IMR-90 (cell line): ENCODE results near the gene NADSYN1.

Source experiments
- BHLHE40 ChIP-seq: fragments of 150-350 bp; IDR thresholded peaks from 2 replicates; pipeline ENCODE4 v1.6.1; 2016; ENCODE audit warnings: mild to moderate bottlenecking, low read depth, low read length
- CEBPB ChIP-seq: IDR thresholded peaks from 2 replicates; pipeline ENCODE4 v1.6.1; 2012; ENCODE audit warnings: low read depth, low read length, improper control_type of control experiment
- CHD1 ChIP-seq: IDR thresholded peaks from 2 replicates; pipeline ENCODE4 v1.6.1; 2012; ENCODE audit warnings: low read depth, low read length, improper control_type of control experiment
- CTCF ChIP-seq: conservative IDR thresholded peaks from 2 replicates; pipeline ENCODE4 v1.5.1; 2012; ENCODE audit warnings: mild to moderate bottlenecking, low read depth, low read length, improper control_type of control experiment
- ELK1 ChIP-seq: fragments of 150-350 bp; IDR thresholded peaks from 2 replicates; pipeline ENCODE4 v1.6.1; 2016; ENCODE audit warnings: low read depth, mild to moderate bottlenecking, low read length, moderate library complexity, borderline replicate concordance
- MAZ ChIP-seq: IDR thresholded peaks from 2 replicates; pipeline ENCODE4 v1.6.1; 2012; ENCODE audit warnings: low read depth, mild to moderate bottlenecking, low read length, improper control_type of control experiment, moderate library complexity, borderline replicate concordance
- MXI1 ChIP-seq: IDR thresholded peaks from 2 replicates; pipeline ENCODE4 v1.6.1; 2012; ENCODE audit warnings: low read depth, mild to moderate bottlenecking, low read length, moderate library complexity, borderline replicate concordance
- POLR2A ChIP-seq: IDR thresholded peaks from 2 replicates; pipeline ENCODE4 v1.6.1; 2012; ENCODE audit warnings: mild to moderate bottlenecking, low read depth, low read length
- RAD21 ChIP-seq: IDR thresholded peaks from 2 replicates; pipeline ENCODE4 v1.6.1; 2012; ENCODE audit warnings: low read length, improper control_type of control experiment
- RCOR1 ChIP-seq: IDR thresholded peaks from 2 replicates; pipeline ENCODE4 v1.6.1; 2012; ENCODE audit warnings: mild to moderate bottlenecking, low read length, improper control_type of control experiment; ENCODE audit not compliant: insufficient replicate concordance
- RFX5 ChIP-seq: IDR thresholded peaks from 2 replicates; pipeline ENCODE4 v1.8.0; 2012; ENCODE audit warnings: low read depth, mild to moderate bottlenecking, low read length, moderate library complexity
- SMC3 ChIP-seq: fragments of 150-350 bp; IDR thresholded peaks from 2 replicates; pipeline ENCODE4 v1.6.1; 2016; ENCODE audit warnings: low read depth, mild to moderate bottlenecking, antibody characterized with exemption, low read length, moderate library complexity
- TF ChIP-seq, protein P1 (sequence below): fragments of 150-350 bp; IDR thresholded peaks from 2 replicates; pipeline ENCODE4 v1.6.1; 2017; ENCODE audit warnings: mild to moderate bottlenecking, antibody characterized with exemption, low read length, low read depth

DNA sequence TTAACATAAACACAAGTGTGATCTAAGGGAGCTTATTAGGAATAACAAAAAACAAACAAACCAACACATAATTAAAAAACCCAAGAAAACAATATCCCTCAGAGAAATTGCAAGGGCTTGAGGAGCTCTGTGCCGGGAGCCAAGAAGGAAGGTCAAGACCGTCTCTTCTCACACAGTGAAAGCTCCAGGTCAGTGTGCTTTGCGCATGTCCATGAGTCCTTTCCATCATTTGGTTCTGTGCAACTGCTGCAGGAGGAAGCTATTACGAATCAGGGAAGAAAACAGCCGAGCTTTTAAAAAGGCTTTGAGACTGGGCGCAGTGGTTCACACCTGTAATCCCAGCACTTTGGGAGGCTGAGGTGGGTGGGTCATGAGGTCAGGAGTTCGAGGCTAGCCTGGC lies 89.4 kb downstream of the NADSYN1 start:
- TF ChIP-seq CTCF = no peak
- TF ChIP-seq CEBPB = no peak
- TF ChIP-seq POLR2A = no peak
- TF ChIP-seq SMC3 = no peak
- no peak for TF ChIP-seq RAD21
- TF ChIP-seq ELK1 = no peak
- TF ChIP-seq CHD1 = no peak
- TF ChIP-seq RFX5 = no peak
- no peak for TF ChIP-seq BHLHE40
- no peak for TF ChIP-seq RCOR1
- TF ChIP-seq MXI1 = no peak
- TF ChIP-seq, protein P1, sequence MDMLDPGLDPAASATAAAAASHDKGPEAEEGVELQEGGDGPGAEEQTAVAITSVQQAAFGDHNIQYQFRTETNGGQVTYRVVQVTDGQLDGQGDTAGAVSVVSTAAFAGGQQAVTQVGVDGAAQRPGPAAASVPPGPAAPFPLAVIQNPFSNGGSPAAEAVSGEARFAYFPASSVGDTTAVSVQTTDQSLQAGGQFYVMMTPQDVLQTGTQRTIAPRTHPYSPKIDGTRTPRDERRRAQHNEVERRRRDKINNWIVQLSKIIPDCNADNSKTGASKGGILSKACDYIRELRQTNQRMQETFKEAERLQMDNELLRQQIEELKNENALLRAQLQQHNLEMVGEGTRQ = no peak
- TF ChIP-seq MAZ = no peak
